GM10847 (cell line): ENCODE results near the gene PREB.

Source experiments
- POLR2A ChIP-seq: IDR thresholded peaks from 2 replicates; pipeline ENCODE4 v1.6.1; 2011; ENCODE audit not compliant: insufficient read length; ENCODE audit errors: extremely low read depth

PREB gene

DNA sequence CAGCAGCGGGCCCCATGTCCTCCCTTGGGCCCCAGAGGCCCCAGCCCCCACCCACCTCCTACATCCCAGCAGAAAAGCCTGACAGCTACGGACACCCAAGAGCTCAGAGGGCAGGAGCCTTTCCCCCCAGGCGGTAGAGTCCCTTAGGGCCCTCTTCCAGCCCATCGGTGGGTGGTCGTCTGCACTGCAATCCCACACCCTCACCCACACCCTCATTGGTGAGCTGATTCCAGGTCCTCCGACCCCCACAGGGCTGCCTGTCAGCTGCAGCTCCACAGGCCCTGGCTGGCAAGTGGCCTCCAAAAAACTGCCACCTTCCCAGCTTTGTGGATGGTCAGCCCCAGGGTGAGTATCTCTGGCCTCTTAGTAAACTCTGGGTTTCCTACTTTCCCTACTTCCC lies 24.8 kb upstream of the PREB start:
- no peak for TF ChIP-seq POLR2A

GRCh38 chr2:27158468-27158867 lies 24.0 kb upstream of the PREB start:
- TF ChIP-seq POLR2A = no peak

DNA sequence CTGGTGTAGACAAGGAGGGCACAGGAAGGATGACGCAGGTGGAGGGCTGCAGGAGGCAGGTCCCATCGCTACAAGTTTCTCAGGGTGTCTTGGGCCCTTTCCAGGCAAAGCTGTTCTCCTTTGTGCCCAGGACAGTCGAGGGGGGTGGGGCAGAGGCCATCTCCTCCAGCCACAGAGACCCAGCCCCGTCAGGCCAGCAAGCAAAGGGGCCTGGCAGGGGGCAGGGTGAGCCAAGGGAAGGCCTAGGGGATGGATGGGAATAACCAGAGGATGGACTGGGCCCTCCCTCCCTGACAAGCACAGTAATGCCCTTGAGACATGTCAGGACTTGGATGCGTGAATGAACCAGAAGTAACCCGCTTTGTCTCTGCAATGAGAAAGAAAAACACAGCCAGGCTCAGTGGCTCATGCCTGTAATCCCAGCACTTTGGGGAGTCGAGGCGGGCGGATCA lies 20.7 kb upstream of the PREB start:
- no peak for TF ChIP-seq POLR2A

GRCh38 chr2:27154488-27154887 lies 20.1 kb upstream of the PREB start:
- no peak for TF ChIP-seq POLR2A

DNA sequence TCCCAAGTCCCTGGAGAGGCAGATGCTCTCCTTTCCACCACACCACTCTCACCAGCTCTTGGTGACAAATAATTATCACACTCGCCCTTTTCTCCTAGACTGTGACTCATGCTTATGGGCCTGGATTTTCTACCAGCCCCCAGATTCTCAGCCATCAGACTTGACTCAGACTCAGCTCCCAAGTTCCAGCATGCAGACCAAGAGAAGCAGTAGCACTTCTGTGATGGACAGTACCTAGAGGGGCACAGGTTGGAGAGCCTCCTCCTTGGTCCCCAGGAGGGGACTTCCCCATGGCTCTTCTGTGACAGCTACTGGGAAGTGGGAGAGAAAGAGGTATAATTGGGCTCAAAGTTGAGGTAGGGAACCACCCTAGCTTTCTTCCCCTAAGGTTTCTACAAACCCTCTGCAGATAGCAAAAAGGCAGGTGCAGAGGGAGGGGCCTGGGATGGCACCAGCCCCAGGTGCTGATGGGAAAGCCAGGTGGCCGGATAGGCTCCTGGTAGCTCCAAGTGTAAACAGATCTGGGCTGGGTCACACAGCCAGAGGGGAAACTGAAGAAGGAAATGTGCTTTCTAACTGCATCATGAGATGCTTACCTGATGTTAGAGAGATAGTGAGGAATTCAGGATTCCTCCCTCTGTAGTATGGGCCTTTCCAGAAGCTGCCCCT lies 18.5 kb upstream of the PREB start:
- TF ChIP-seq POLR2A = no peak

DNA sequence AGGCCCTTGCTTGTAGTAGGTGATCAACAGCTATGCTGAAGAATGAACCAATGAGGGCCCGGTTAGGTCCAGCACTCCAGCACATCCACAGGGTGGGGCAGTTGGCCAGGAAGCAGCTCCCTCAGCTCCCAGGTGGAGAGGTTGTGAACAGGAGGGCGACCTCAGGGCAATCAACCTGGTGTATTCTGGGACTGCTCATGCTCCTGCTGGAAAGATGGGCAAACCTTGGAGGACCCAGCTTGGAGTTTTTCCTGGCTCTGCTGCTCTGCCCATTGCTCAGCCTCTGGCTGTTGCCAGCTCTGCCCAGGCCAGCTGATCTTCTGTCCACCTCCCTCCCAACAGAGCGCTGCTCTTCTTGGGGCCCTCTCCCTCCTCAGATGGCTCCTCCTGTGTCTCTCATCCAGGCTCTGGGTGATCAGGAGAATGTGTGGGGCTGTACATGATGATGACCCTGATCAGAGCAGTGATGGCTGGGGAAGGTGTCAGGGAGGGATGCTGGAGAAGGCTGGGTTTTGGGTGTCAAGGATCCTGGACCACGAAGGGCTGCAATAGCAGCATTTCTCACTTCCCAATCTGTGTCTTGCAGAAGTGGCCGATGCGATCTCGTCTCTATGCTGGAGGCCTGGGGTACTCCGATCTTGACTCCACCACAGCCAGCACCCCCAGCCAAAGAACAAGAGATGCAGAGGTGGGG lies 17.8 kb upstream of the PREB start:
- TF ChIP-seq POLR2A = no peak

DNA sequence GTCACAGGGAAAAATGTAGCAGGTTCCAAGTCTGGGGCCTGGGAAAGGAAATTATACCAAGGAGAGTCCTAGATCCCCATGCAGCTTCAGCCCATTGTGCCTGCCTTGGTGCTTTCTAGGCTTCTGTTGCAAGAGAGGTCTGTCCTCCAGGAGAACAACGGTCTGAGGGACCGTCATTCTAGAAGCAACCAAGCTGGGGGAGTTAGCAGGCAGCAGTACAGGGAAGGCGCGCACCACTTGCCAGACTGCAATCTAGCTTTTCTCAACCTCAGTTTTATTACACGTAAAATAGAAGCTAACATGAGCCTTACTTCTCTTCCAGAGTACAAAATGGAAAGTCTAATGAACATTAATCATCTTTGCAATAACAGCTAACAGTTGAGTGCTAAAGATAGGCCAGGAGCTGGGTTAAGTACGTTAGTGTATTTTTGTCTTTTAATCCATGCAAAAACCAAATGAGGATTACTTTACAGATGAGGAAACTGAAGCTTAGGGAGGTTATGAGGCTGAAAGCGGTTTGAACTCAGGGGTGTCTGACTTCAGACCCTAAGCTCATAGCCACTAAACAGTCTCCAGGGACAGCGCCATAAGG lies 16.3 kb upstream of the PREB start:
- no peak for TF ChIP-seq POLR2A

- no peak for TF ChIP-seq POLR2A
These were observed 15.4 kb upstream of the PREB start for GRCh38 chr2:27149570-27150405.

DNA sequence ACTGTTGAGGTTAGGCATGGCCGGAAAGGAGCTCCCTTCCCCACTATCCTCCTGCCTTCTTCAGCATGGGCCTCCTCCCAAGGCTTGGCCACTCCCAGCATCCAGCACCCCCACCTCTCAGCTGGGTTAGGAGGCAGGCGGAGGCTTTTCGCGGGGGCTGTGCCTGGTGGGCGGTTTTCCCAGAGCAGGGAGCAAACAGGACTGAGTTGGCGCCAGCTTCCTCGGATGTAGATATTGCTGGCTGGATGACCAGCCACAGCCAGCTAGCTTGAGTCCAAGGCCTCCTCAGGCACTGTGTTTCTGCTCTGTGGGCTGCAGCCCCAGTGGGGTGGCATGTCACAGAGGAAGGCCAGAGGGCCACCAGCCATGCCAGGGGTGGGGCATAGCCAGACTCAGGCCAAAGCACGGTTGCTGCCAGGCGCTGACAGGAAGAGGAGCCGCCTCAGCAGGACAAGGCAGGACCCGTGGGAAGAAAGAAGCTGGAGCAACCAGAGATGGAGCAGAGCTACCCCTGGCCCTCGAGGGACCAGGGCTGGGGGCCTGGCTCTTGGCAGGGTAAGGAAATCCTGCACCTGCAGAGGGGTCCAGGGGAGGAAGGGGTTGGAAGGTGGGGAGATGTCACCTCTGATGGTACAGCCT lies 14.5 kb upstream of the PREB start, which contains the start of gene TCF23:
Gene TCF23 (plus strand): TSS at position 204 of the 639 bp plus-strand sequence. CDS start 130 bp downstream, at position 334.
- no peak for TF ChIP-seq POLR2A

GRCh38 chr2:27147935-27148334 lies 13.5 kb upstream of the PREB start:
- TF ChIP-seq POLR2A = no peak

- no peak for TF ChIP-seq POLR2A
These were observed 11.2 kb upstream of the PREB start for GRCh38 chr2:27145682-27146081.

DNA sequence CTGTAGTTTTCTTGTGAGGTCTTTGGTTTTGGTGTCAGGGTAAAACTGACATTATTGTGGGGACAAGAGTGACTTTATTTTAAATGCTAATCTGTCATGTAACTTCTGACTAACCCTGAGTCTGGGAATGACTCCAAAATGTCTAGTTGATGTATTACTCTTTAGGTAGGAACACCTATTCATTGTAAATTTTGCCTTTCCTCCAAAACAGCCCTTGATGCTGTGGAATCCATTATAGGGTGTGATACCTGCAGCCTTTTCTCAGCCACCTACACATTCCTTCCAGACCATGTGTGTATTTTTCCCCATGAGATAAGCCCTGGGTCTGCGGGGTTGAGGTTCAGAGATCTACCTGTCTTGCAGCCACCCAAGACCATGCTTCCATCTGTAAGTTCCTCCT lies 8.8 kb upstream of the PREB start:
- TF ChIP-seq POLR2A = no peak

- TF ChIP-seq POLR2A = no peak
These were observed 4.9 kb upstream of the PREB start, which contains the start of gene PRR30 for GRCh38 chr2:27139310-27139709. PRR30 (minus strand) TSS chr2:27139410; CDS start chr2:27138329, 1,081 bp downstream.

GRCh38 chr2:27138111-27138510 lies 3.7 kb upstream of the PREB start:
- no peak for TF ChIP-seq POLR2A
